T47D (cell line): Measurements from ENCODE around the gene SYCE3.
A peak's percentile ranks its signal among the peaks of the same experiment; 100 is the strongest.

Experiments
- DNase-seq, 2 experiments: peaks; one replicate each; pipeline versions ENCODE4 v3.0.0 to v3.0.0-alpha.2; 2011 to 2012; ENCODE audit warnings: low read depth in 1 of 2, low spot score in 1 of 2
- JUND ChIP-seq: IDR thresholded peaks from 2 replicates; pipeline ENCODE4 v1.6.1; 2012; ENCODE audit warnings: low read depth
- in situ Hi-C: cut with HindIII; loops from 2 replicates; pipeline ENCODE4 v1.10.0; 2016; ENCODE audit warnings: low sequenced_read_pairs, low pct_unique_long_range_greater_than_20kb

The SYCE3 gene

GRCh38 chr22:50577987-50578775 lies 15.5 kb upstream of the SYCE3 start, which contains the start of gene CPT1B:
Gene CPT1B (minus strand): TSS chr22:50578427. CDS start chr22:50577915, 512 bp downstream.
- in situ Hi-C loops = no loop called here
- DNase-seq = no peak
- no peak for TF ChIP-seq JUND

- TF ChIP-seq JUND = no peak
- no peak for DNase-seq
- in situ Hi-C loops = no loop called here
Observed at GRCh38 chr22:50577697-50577986, 14.9 kb upstream of the SYCE3 start.

- in situ Hi-C loops = no loop called here
- no peak for DNase-seq
- no peak for TF ChIP-seq JUND
Observed at GRCh38 chr22:50576806-50577696, 14.3 kb upstream of the SYCE3 start.

- DNase-seq = peak in 1 of 2 experiments; percentile 62
- no peak for TF ChIP-seq JUND
- in situ Hi-C loops = no loop called here
Observed at GRCh38 chr22:50576070-50576469, 13.4 kb upstream of the SYCE3 start.

GRCh38 chr22:50575426-50575941 lies 12.8 kb upstream of the SYCE3 start:
- in situ Hi-C loops = no loop called here
- no peak for TF ChIP-seq JUND

GRCh38 chr22:50574383-50574755 lies 11.7 kb upstream of the SYCE3 start:
- no peak for TF ChIP-seq JUND
- in situ Hi-C loops = no loop called here

More at GRCh38 chr22:50575426-50575941, 12.8 kb upstream of the SYCE3 start:
- no peak for DNase-seq

GRCh38 chr22:50573491-50574382 lies 11.0 kb upstream of the SYCE3 start:
- TF ChIP-seq JUND = no peak
- in situ Hi-C loops = no loop called here
- no peak for DNase-seq

More at GRCh38 chr22:50574383-50574755, 11.7 kb upstream of the SYCE3 start:
- no peak for DNase-seq

GRCh38 chr22:50572965-50573364 lies 10.2 kb upstream of the SYCE3 start:
- in situ Hi-C loops = no loop called here
- no peak for TF ChIP-seq JUND

GRCh38 chr22:50571264-50572175 lies 8.8 kb upstream of the SYCE3 start:
- no peak for DNase-seq
- in situ Hi-C loops = no loop called here
- TF ChIP-seq JUND = no peak

More at GRCh38 chr22:50572965-50573364, 10.2 kb upstream of the SYCE3 start:
- no peak for DNase-seq

- in situ Hi-C loops = no loop called here
- DNase-seq = no peak
- no peak for TF ChIP-seq JUND
Observed at GRCh38 chr22:50570861-50571260, 8.1 kb upstream of the SYCE3 start.

GRCh38 chr22:50569896-50570535 lies 7.3 kb upstream of the SYCE3 start:
- in situ Hi-C loops = no loop called here
- TF ChIP-seq JUND = no peak

More at GRCh38 chr22:50569896-50570535, 7.3 kb upstream of the SYCE3 start:
- DNase-seq = no peak
